HEK293 (cell line): ENCODE data around the gene PHF5A.
A peak's percentile ranks its signal among the peaks of the same experiment; 100 is the strongest.
"Not testable (repeated sequence)": the region's sequence is repeated elsewhere in the genome, so short reads cannot be mapped to it uniquely, and the experiment has no call there.

Experiments
- CTCF ChIA-PET: fragments of 350-600 bp; formaldehyde crosslinking; extraction: SDS; loops from one replicate; lab custom pipeline; 2021; ENCODE audit warnings: antibody characterized with exemption; lab: Yijun Ruan, JAX
- POLR2A ChIA-PET: fragments of 300-600 bp; formaldehyde crosslinking; extraction: SDS; loops from one replicate; lab custom pipeline; 2020; ENCODE audit warnings: antibody characterized with exemption, inconsistent platforms; lab: Yijun Ruan, JAX
- H3K27ac ChIP-seq: fragments of 200-500 bp; sonication (Bioruptor generic); 2 replicates; pipeline ENCODE4 v1.5.1; 2014; ENCODE audit warnings: low read depth, low read length, control low read depth, inconsistent platforms; ENCODE audit errors: extremely low read depth
- H3K36me3 ChIP-seq, 2 experiments: fragments of 200-500 bp in 1 of 2; sonication (Bioruptor generic) in 1 of 2; 1 replicate in 1 of 2; 2 replicates in 1 of 2; pipeline ENCODE4 v1.5.1; 2014 to 2017; ENCODE audit warnings: inconsistent platforms in 2 of 2, low read length in 2 of 2; ENCODE audit not compliant: control insufficient read depth in 2 of 2, insufficient read depth in 1 of 2
- H3K4me1 ChIP-seq: fragments of 200-500 bp; sonication (Bioruptor generic); 2 replicates; pipeline ENCODE4 v1.5.1; 2014; ENCODE audit warnings: mild to moderate bottlenecking, low read length, inconsistent platforms; ENCODE audit not compliant: control insufficient read depth, insufficient read depth
- H3K4me3 ChIP-seq: 2 replicates; pipeline ENCODE4 v1.5.1; 2011; ENCODE audit warnings: low read depth, mild to moderate bottlenecking, control low read depth, low read length, moderate library complexity
- H3K9me3 ChIP-seq: fragments of 200-500 bp; sonication (Bioruptor generic); 2 replicates; pipeline ENCODE4 v1.5.1; 2014; ENCODE audit warnings: low read depth, low read length, inconsistent platforms; ENCODE audit not compliant: control insufficient read depth, insufficient read depth
- KLF10 ChIP-seq: fragments of 450-650 bp; IDR thresholded peaks from 2 replicates; pipeline ENCODE4 v1.5.1; 2018; ENCODE audit warnings: missing biosample characterization, mild to moderate bottlenecking, missing genetic modification characterization
- PATZ1 ChIP-seq: fragments of 450-650 bp; formaldehyde crosslinking; IDR thresholded peaks from 2 replicates; pipeline ENCODE4 v1.5.1; 2016; ENCODE audit warnings: missing biosample characterization, missing genetic modification characterization
- PRDM4 ChIP-seq: fragments of 450-650 bp; formaldehyde crosslinking; IDR thresholded peaks from 2 replicates; pipeline ENCODE4 v1.5.1; 2017; ENCODE audit warnings: missing biosample characterization, missing genetic modification characterization
- ZBTB17 ChIP-seq: fragments of 450-650 bp; formaldehyde crosslinking; IDR thresholded peaks from 2 replicates; pipeline ENCODE4 v1.5.1; 2016; ENCODE audit warnings: missing biosample characterization, missing genetic modification characterization
- ZBTB21 ChIP-seq: fragments of 450-650 bp; formaldehyde crosslinking; IDR thresholded peaks from 2 replicates; pipeline ENCODE4 v1.5.1; 2017; ENCODE audit warnings: missing biosample characterization, missing genetic modification characterization
- ZBTB26 ChIP-seq: fragments of 450-650 bp; formaldehyde crosslinking; optimal IDR thresholded peaks from 2 replicates; pipeline ENCODE3; 2016; ENCODE audit warnings: missing biosample characterization, mild to moderate bottlenecking, missing genetic modification characterization
- ZBTB48 ChIP-seq: fragments of 450-650 bp; formaldehyde crosslinking; IDR thresholded peaks from 2 replicates; pipeline ENCODE4 v1.5.1; 2016; ENCODE audit warnings: missing biosample characterization, missing genetic modification characterization
- ZBTB6 ChIP-seq: fragments of 450-650 bp; formaldehyde crosslinking; IDR thresholded peaks from 2 replicates; pipeline ENCODE4 v1.5.1; 2017; ENCODE audit warnings: missing biosample characterization, missing genetic modification characterization
- ZFHX2 ChIP-seq: fragments of 450-650 bp; formaldehyde crosslinking; conservative IDR thresholded peaks from 2 replicates; pipeline ENCODE4 v1.5.1; 2016; ENCODE audit warnings: missing biosample characterization, missing genetic modification characterization
- ZNF155 ChIP-seq: fragments of 450-650 bp; formaldehyde crosslinking; IDR thresholded peaks from 2 replicates; pipeline ENCODE4 v1.5.1; 2016; ENCODE audit warnings: missing biosample characterization, missing genetic modification characterization
- ZNF18 ChIP-seq: fragments of 450-650 bp; formaldehyde crosslinking; IDR thresholded peaks from 2 replicates; pipeline ENCODE4 v1.5.1; 2016; ENCODE audit warnings: missing biosample characterization, missing genetic modification characterization
- ZNF23 ChIP-seq: fragments of 450-650 bp; formaldehyde crosslinking; IDR thresholded peaks from 2 replicates; pipeline ENCODE4 v1.5.1; 2016; ENCODE audit warnings: missing biosample characterization, missing genetic modification characterization, borderline replicate concordance
- ZNF548 ChIP-seq: fragments of 450-650 bp; formaldehyde crosslinking; IDR thresholded peaks from 2 replicates; pipeline ENCODE4 v1.5.1; 2016; ENCODE audit warnings: missing biosample characterization, missing genetic modification characterization
- ZNF596 ChIP-seq: fragments of 450-650 bp; IDR thresholded peaks from 2 replicates; pipeline ENCODE4 v1.5.0; 2018; ENCODE audit warnings: missing biosample characterization, mild to moderate bottlenecking, missing genetic modification characterization, moderate library complexity
- ZNF776 ChIP-seq: fragments of 450-650 bp; formaldehyde crosslinking; IDR thresholded peaks from 2 replicates; pipeline ENCODE4 v1.5.0; 2017; ENCODE audit warnings: missing biosample characterization, missing genetic modification characterization, borderline replicate concordance
- ZSCAN16 ChIP-seq: fragments of 450-650 bp; formaldehyde crosslinking; IDR thresholded peaks from 2 replicates; pipeline ENCODE4 v1.5.1; 2016; ENCODE audit warnings: missing biosample characterization, missing genetic modification characterization

Gene PHF5A

GRCh38 chr22:41442240-41442792 is 26.2 kb downstream of the PHF5A start (continued):
- TF ChIP-seq PRDM4 (tag by site-specific recombination) (no peak), ZNF548 (tag by site-specific recombination) (no peak), ZNF596 (no peak), ZFHX2 (tag by site-specific recombination) (no peak), ZBTB17 (tag by site-specific recombination) (no peak), ZSCAN16 (tag by site-specific recombination) (no peak), KLF10 (no peak), ZNF155 (no peak)

- H3K9me3 ChIP-seq, H3K27ac ChIP-seq, H3K4me1 ChIP-seq, H3K4me3 ChIP-seq, CTCF ChIA-PET: not testable (repeated sequence)
- peaks cover 29 to 83% of the 10 kb centered on the region in 2 experiments for H3K36me3 ChIP-seq
- POLR2A ChIA-PET, result interaction anchor here (0.6 to 0.7 kb wide), 3 partner anchors 44 to 1897 kb away, joined by 3 to 6 read pairs (median 3); partner anchors contain the start of gene ZC3H7B
These were observed 28.0 kb downstream of the PHF5A start for GRCh38 chr22:41440511-41440910.

GRCh38 chr22:41437198-41437597 is 31.3 kb downstream of the PHF5A start:
- 0 out of 2 replicates have a peak overlapping the region, but pooled peaks have one; percentile 28 for H3K27ac ChIP-seq
- CTCF ChIA-PET, result interaction anchor here (0.7 to 1.3 kb wide), 2 partner anchors 8 to 80 kb away, joined by 5 to 11 read pairs; no protein-coding TSS in a partner anchor
- H3K4me3 ChIP-seq, result no peak overlapping the region
- peaks cover 3% of the 10 kb centered on the region for H3K4me1 ChIP-seq
- TF ChIP-seq PATZ1 (tag by site-specific recombination), result no peak
- no peak for TF ChIP-seq ZBTB26 (tag by site-specific recombination)
- no peak for TF ChIP-seq ZBTB21 (tag by site-specific recombination)
- no peak for TF ChIP-seq ZBTB48 (tag by site-specific recombination)
- no peak for TF ChIP-seq ZNF776
- TF ChIP-seq ZNF23 (tag by site-specific recombination), result no peak
- TF ChIP-seq ZBTB6, result no peak
- TF ChIP-seq ZNF18, result no peak
- TF ChIP-seq ZFHX2 (tag by site-specific recombination), result no peak
- TF ChIP-seq, all 188 proteins: peak for 0
- Histone ChIP-seq H3K36me3 (peaks cover 33 to 87% of the 10 kb centered on the region in 2 experiments), H3K9me3 (no peaks in the 10 kb centered on the region)
- POLR2A ChIA-PET, result interaction anchor here (0.6 to 2.9 kb wide), 4 partner anchors 10 to 57 kb away, joined by 3 to 31 read pairs (median 4); partner anchors contain the start of gene TOB2
